ENCODE measurements around the gene KCNAB1.
"Not testable (repeated sequence)": the region's sequence is repeated elsewhere in the genome, so short reads cannot be mapped to it uniquely, and the experiment has no call there.

The KCNAB1 gene

DNA sequence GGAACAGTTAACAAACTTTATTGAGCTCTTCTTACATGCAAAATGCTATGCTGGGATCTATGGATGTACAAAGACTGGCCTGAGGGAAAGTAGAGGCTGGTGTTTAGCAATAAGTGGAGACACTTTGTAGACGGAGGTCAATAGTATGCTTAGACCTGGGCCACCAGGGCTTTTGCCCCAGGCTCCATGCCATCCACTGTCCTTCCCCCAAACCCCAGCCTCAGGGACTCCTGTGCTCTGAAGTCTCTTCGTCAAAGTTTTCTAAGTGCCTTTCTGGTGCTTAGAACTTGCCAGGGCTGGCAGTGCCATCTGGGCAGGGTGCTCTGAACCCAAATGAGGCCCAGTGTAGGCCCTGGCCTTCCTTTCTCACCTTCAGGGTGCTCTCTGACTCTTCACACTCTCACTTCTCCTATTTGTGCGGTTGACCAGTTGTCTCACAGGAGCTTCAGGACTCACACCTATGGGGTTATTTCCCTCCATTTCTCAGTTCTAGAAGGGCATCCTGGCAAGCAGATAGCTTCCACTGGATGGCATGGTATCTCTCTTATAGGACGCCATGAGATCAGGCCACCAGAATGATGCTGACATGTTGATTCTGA is 21.8 kb upstream of the KCNAB1 start:
- TF ChIP-seq, protein P1, sequence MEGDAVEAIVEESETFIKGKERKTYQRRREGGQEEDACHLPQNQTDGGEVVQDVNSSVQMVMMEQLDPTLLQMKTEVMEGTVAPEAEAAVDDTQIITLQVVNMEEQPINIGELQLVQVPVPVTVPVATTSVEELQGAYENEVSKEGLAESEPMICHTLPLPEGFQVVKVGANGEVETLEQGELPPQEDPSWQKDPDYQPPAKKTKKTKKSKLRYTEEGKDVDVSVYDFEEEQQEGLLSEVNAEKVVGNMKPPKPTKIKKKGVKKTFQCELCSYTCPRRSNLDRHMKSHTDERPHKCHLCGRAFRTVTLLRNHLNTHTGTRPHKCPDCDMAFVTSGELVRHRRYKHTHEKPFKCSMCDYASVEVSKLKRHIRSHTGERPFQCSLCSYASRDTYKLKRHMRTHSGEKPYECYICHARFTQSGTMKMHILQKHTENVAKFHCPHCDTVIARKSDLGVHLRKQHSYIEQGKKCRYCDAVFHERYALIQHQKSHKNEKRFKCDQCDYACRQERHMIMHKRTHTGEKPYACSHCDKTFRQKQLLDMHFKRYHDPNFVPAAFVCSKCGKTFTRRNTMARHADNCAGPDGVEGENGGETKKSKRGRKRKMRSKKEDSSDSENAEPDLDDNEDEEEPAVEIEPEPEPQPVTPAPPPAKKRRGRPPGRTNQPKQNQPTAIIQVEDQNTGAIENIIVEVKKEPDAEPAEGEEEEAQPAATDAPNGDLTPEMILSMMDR (IDR thresholded peaks at IDR 0.05; ENCODE audit: control insufficient read depth, insufficient read depth, low read depth, low read length, missing control alignments) = no peak
- DNase-seq (ENCODE audit: low read depth) = no peak
- no peak overlapping the region for H3K4me3 ChIP-seq (ENCODE audit: control insufficient read depth, low read depth, low read length)

DNA sequence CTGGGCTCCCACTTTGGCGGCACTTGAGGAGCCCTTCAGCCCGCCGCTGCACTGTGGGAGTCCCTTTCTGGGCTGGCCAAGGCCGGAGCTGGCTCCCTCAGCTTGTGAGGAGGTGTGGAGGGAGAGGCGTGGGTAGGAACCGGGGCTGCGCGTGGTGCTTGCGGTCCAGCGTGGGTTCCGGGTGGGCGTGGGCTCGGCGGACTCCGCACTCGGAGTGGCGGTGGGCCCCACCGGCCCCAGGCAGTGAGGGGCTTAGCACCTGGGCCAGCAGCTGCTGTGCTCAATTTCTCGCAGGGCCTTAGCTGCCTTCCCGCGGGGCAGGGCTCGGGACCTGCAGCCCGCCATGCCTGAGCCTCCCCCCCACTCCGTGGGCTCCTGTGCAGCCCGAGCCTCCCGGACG is 21.0 kb upstream of the KCNAB1 start:
- not testable (repeated sequence) for DNase-seq (ENCODE audit: low read depth); H3K4me3 ChIP-seq (ENCODE audit: control insufficient read depth, low read depth, low read length)

DNA sequence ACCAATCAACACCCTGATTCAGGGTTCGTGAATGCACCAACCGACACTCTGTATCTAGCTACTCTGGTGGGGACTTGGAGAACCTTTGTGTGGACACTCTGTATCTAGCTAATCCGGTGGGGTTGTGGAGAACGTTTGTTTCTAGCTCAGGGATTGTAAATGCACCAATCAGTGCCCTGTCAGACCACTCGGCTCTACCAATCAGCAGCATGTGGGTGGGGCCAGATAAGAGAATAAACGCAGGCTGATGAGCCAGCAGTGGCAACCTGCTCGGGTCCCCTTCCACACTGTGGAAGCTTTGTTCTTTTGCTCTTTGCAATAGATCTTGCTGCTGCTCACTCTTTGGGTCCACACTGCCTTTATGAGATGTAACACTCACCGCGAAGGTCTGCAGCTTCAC is 20.4 kb upstream of the KCNAB1 start:
- not testable (repeated sequence) for H3K4me3 ChIP-seq (ENCODE audit: control insufficient read depth, low read depth, low read length); DNase-seq (ENCODE audit: low read depth)

DNA sequence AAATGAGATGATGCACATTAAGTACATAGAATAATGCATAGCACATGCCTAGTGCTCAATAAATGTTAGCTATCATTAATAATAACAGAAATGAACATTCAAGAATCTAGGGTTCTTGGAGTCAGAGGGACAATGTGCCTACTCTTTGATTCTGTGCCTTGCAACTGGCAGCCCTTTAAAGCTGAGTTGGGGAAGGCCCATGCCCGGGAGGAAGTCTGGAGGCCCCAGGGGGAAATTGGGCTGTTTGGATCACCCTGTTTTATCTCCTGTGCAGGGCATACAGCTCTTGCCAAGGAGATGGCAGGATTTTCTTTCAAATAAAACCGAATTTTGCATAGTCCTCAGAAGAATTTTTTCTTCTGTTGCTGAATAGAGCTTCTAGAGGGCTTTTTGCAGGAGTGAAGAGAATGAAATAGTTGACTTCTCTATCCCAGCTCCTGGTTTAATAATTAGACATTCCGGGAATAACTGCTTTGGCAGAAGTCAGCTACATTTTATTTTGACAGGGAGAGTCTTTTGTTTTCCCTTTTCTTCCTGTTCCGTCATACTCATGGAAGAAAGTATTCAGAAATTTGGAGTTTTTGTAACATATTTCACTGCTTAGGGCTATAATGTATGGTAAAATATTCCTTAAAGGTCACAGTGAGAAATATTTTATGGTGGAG is 18.0 kb upstream of the KCNAB1 start:
- no peak for DNase-seq (ENCODE audit: low read depth)
- TF ChIP-seq, protein P1 (IDR thresholded peaks at IDR 0.05; ENCODE audit: control insufficient read depth, insufficient read depth, low read depth, low read length, missing control alignments) = no peak
- no peak overlapping the region for H3K4me3 ChIP-seq (ENCODE audit: control insufficient read depth, low read depth, low read length)

DNA sequence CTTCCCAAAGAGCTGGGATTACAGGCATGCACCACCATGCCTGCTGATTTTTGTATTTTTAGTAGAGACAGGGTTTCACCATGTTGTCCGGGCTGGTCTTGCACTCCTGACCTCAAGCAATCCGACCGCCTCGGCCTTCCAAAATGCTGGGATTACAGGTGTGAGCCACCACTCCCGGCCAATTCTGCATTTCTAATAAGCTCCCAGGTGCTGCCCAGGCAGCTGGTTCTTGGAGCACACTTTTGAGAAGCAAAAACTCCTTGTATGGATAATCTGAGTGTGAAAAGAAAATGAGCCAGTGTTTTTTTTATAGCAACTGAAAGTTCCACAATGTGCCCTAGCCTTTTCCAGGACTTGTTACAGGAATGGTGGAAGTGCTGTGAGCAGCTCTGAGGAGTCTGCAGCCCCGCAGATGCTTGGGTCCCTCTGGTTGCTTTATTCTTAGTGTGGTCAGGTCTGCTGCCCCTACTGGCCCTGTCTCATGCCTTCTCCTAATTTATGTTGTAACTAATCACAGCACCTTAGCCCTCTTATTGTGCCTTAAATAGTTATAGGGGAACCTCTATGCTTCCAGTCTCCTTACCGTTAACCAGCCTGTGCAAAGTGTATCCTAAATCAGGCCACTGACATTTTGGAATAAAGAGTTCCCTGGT is 13.5 kb upstream of the KCNAB1 start:
- no peak for DNase-seq (ENCODE audit: low read depth)
- no peak overlapping the region for H3K4me3 ChIP-seq (ENCODE audit: control insufficient read depth, low read depth, low read length)
- TF ChIP-seq, protein P1 (IDR thresholded peaks at IDR 0.05; ENCODE audit: control insufficient read depth, insufficient read depth, low read depth, low read length, missing control alignments) = no peak

DNA sequence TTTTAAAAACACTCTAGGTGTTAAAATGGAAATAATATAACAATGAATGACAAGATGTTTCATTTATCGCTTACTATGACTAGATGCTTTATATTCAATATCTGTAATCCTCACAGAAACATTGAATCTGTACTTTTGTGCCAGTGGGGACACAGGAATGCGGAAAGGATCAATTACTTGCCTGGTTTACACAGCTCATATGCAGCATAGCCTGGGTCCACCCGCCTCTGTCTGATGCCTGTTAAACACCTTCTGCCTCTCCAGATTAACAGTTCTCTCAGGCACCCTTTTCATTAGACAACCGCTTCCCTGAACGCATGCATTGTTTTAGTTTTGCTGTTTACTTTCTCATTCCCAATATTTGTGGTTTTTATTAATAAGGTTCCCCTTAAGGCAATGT is 12.9 kb upstream of the KCNAB1 start:
- no peak for DNase-seq (ENCODE audit: low read depth)
- no peak overlapping the region for H3K4me3 ChIP-seq (ENCODE audit: control insufficient read depth, low read depth, low read length)
- TF ChIP-seq, protein P1 (IDR thresholded peaks at IDR 0.05; ENCODE audit: control insufficient read depth, insufficient read depth, low read depth, low read length, missing control alignments) = no peak

DNA sequence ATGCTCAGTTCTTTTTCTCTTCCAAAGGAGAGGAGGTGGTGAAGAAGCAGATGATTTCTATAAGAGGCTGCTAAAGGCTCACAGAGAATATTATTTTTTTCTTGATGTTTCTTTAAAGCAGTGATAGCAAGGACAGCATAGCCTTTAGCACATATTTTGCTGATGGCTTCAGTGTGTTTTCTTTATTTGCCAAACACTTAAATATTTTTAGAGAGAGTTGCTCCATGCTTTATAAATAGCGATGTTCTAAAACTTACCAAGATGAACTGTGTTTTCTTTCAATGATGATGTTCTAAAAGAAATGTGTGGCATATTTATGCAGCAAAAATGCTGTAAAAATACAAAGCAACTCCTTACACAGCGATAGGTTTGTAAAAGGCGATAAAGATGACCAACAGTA is 11.8 kb upstream of the KCNAB1 start:
- no peak for DNase-seq (ENCODE audit: low read depth)
- TF ChIP-seq, protein P1 (IDR thresholded peaks at IDR 0.05; ENCODE audit: control insufficient read depth, insufficient read depth, low read depth, low read length, missing control alignments) = no peak
- no peak overlapping the region for H3K4me3 ChIP-seq (ENCODE audit: control insufficient read depth, low read depth, low read length)

Measured in AG09309 (cell line).